GM12891 (cell line): ENCODE measurements around the gene MDH1B.

Source experiments
- PAX5 ChIP-seq: IDR thresholded peaks from 2 replicates; pipeline ENCODE4 v1.6.1; 2011; ENCODE audit warnings: low read length, moderate library complexity, mild to moderate bottlenecking; ENCODE audit not compliant: insufficient read depth, severe bottlenecking
- POLR2A ChIP-seq: IDR thresholded peaks from 2 replicates; pipeline ENCODE4 v1.6.1; 2011; ENCODE audit warnings: low read depth, low read length, control low read depth
- POLR2AphosphoS5 ChIP-seq: IDR thresholded peaks from 2 replicates; pipeline ENCODE4 v1.6.1; 2011; ENCODE audit warnings: low read depth, low read length, control low read depth
- POU2F2 ChIP-seq: IDR thresholded peaks from 2 replicates; pipeline ENCODE4 v1.6.1; 2011; ENCODE audit warnings: low read depth, mild to moderate bottlenecking, control low read depth, low read length, moderate library complexity
- SPI1 ChIP-seq: IDR thresholded peaks from 2 replicates; pipeline ENCODE4 v1.6.1; 2011; ENCODE audit warnings: low read depth, low read length, control low read depth
- TAF1 ChIP-seq: IDR thresholded peaks from 2 replicates; pipeline ENCODE4 v1.6.1; 2011; ENCODE audit warnings: low read depth, low read length, control low read depth

- TF ChIP-seq TAF1 (no peak), POLR2AphosphoS5 (no peak), POLR2A (no peak), SPI1 (no peak), PAX5 (no peak), POU2F2 (no peak)
Measured at GRCh38 chr2:206756816-206757215, 8.3 kb downstream of the MDH1B start.
